Keratinocyte (primary cell): ENCODE results near the gene NR6A1. TPM values are rescaled to one million over a fixed set of nuclear protein-coding genes. Genes with fewer than 3 reads are reported as not detected.

Experiments used
- DNase-seq: peaks from one replicate; pipeline ENCODE4 v3.0.0-alpha.2; 2011; ENCODE audit warnings: low read depth, missing footprints, low spot score
- FAIRE-seq: peaks from 2 replicates; lab custom pipeline; 2011; peaks lifted over from hg19 to GRCh38; lab: Jason Lieb, UNC
- H2AFZ ChIP-seq: 2 replicates; pipeline ENCODE4 v1.6.0; 2012; ENCODE audit warnings: low read length, control low read depth, inconsistent platforms; ENCODE audit not compliant: control insufficient read depth
- H3K27ac ChIP-seq: 2 replicates; pipeline ENCODE4 v1.5.1; 2011; ENCODE audit warnings: low read length; ENCODE audit not compliant: control insufficient read depth, insufficient read depth
- H3K27me3 ChIP-seq: 3 replicates; pipeline ENCODE4 v1.6.0; 2011; ENCODE audit warnings: low read length; ENCODE audit not compliant: control insufficient read depth, insufficient read depth; ENCODE audit errors: extremely low read depth
- H3K36me3 ChIP-seq, 2 experiments: 2 replicates in 1 of 2; 3 replicates in 1 of 2; pipeline ENCODE4 v1.5.1; 2011; ENCODE audit warnings: low read length in 2 of 2, mild to moderate bottlenecking in 1 of 2; ENCODE audit not compliant: control insufficient read depth in 2 of 2, insufficient read depth in 2 of 2; ENCODE audit errors: extremely low read depth in 1 of 2
- H3K4me1 ChIP-seq: 3 replicates; pipeline ENCODE4 v1.5.1; 2011; ENCODE audit warnings: low read length; ENCODE audit not compliant: control insufficient read depth, insufficient read depth; ENCODE audit errors: extremely low read depth
- H3K4me2 ChIP-seq: 3 replicates; pipeline ENCODE4 v1.6.0; 2011; ENCODE audit warnings: low read depth, low read length; ENCODE audit not compliant: control insufficient read depth, insufficient read depth; ENCODE audit errors: extremely low read depth
- H3K4me3 ChIP-seq, 3 experiments: fragments of 200-600 bp in 1 of 3; sonication (generic) in 1 of 3; 2 replicates in 2 of 3; 3 replicates in 1 of 3; pipeline ENCODE4 v1.5.1; 2011 to 2016; ENCODE audit warnings: low read length in 3 of 3, mild to moderate bottlenecking in 3 of 3, control low read depth in 2 of 3, inconsistent platforms in 1 of 3, low read depth in 1 of 3, mixed read lengths in 1 of 3, mixed run types in 1 of 3, moderate library complexity in 1 of 3; ENCODE audit not compliant: control insufficient read depth in 2 of 3, insufficient read depth in 2 of 3; ENCODE audit errors: extremely low read depth in 1 of 3
- H3K79me2 ChIP-seq: 2 replicates; pipeline ENCODE4 v1.6.0; 2012; ENCODE audit warnings: low read length; ENCODE audit not compliant: control insufficient read depth, insufficient read depth
- H3K9ac ChIP-seq: 3 replicates; pipeline ENCODE4 v1.6.0; 2011; ENCODE audit warnings: low read length; ENCODE audit not compliant: control insufficient read depth, insufficient read depth; ENCODE audit errors: extremely low read depth
- H3K9me1 ChIP-seq: 3 replicates; pipeline ENCODE4 v1.6.0; 2011; ENCODE audit warnings: low read length; ENCODE audit not compliant: control insufficient read depth, insufficient read depth; ENCODE audit errors: extremely low read depth
- H3K9me3 ChIP-seq: 2 replicates; pipeline ENCODE4 v1.5.1; 2012; ENCODE audit warnings: low read depth, low read length; ENCODE audit not compliant: control insufficient read depth
- H4K20me1 ChIP-seq: 3 replicates; pipeline ENCODE4 v1.6.0; 2011; ENCODE audit warnings: low read length; ENCODE audit not compliant: control insufficient read depth, insufficient read depth; ENCODE audit errors: extremely low read depth
- EZH2 ChIP-seq: IDR thresholded peaks from one replicate; pipeline ENCODE4 v1.6.1; 2012; ENCODE audit warnings: inconsistent platforms, mild to moderate bottlenecking, low read length, moderate library complexity
- dilution Hi-C: fragments of 300-500 bp; cut with MboI; formaldehyde crosslinking; loops from one replicate; pipeline ENCODE4 v1.7.0; 2020; ENCODE audit warnings: low sequenced_read_pairs; ENCODE audit not compliant: extremely low pct_ligation_motif_present
- polyA plus RNA-seq, 5 experiments: library from polyadenylated mRNA; depleted of rRNA in 3 of 5; stranded (reverse) in 3 of 5; stranded (forward) in 1 of 5; unstranded in 1 of 5; fragments of >200 nt; gene quantifications; 1 replicate in 1 of 5; 2 replicates in 3 of 5; 3 replicates in 1 of 5; pipeline versions ENCODE4 v1.2.1 to v1.2.3, GENCODE V29; 2011 to 2012; ENCODE audit warnings: missing spikeins in 2 of 5, low read depth in 1 of 5, low replicate concordance in 1 of 5
- TF ChIP-seq, protein P1 (sequence below), 3 experiments: IDR thresholded peaks in 1 of 3; conservative IDR thresholded peaks in 1 of 3; optimal IDR thresholded peaks in 1 of 3; 2 replicates in 2 of 3; 3 replicates in 1 of 3; pipeline versions ENCODE3 to v1.5.1; 2011; ENCODE audit warnings: low read length in 3 of 3, mild to moderate bottlenecking in 3 of 3, moderate library complexity in 2 of 3, control low read depth in 1 of 3, inconsistent platforms in 1 of 3; ENCODE audit not compliant: insufficient read depth in 2 of 3; ENCODE audit errors: extremely low read depth in 1 of 3

The NR6A1 gene
- polyA plus RNA-seq, 1 donor (not counting 4 experiments of a cell fraction or from before 2014, with no cell fraction given): 1.8 TPM

DNA sequence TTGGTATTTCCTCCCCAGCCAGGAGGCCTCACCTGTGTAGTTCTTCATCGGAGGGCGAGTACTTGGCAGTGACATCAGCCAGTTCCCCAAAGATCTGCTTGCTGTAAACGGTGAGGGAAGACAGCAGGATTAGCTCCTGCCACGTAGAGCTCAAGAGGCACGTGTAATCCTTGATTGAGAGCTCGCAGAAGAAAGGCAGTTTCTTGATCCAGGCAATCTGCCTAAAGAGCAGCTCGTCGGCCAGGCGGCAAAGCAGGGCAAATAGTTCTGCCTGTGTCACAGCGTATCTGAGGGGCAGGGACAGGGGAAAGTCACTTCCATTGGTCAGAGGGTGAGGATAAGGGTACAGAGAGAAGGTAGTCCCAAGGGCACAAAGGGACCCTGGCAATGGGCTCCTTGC is 235.3 kb downstream of the NR6A1 start:
- DNase-seq: no peak
- Histone ChIP-seq H3K4me3 (no peak overlapping the region), H3K9ac (no peak overlapping the region), H3K9me1 (no peaks in the 10 kb centered on the region), H4K20me1 (no peaks in the 10 kb centered on the region), H3K9me3 (no peaks in the 10 kb centered on the region), H3K27ac (no peak overlapping the region), H3K79me2 (no peaks in the 10 kb centered on the region), H3K4me1 (peaks cover 5% of the 10 kb centered on the region), H2AFZ (no peak overlapping the region), H3K36me3 (no peaks in the 10 kb centered on the region), H3K4me2 (no peak overlapping the region), H3K27me3 (no peaks in the 10 kb centered on the region)
- no peak for TF ChIP-seq EZH2
- TF ChIP-seq, protein P1, sequence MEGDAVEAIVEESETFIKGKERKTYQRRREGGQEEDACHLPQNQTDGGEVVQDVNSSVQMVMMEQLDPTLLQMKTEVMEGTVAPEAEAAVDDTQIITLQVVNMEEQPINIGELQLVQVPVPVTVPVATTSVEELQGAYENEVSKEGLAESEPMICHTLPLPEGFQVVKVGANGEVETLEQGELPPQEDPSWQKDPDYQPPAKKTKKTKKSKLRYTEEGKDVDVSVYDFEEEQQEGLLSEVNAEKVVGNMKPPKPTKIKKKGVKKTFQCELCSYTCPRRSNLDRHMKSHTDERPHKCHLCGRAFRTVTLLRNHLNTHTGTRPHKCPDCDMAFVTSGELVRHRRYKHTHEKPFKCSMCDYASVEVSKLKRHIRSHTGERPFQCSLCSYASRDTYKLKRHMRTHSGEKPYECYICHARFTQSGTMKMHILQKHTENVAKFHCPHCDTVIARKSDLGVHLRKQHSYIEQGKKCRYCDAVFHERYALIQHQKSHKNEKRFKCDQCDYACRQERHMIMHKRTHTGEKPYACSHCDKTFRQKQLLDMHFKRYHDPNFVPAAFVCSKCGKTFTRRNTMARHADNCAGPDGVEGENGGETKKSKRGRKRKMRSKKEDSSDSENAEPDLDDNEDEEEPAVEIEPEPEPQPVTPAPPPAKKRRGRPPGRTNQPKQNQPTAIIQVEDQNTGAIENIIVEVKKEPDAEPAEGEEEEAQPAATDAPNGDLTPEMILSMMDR (optimal IDR thresholded peaks at IDR 0.05 in 1 of 3, IDR thresholded peaks at IDR 0.05 in 1 of 3, conservative IDR thresholded peaks at IDR 0.05 in 1 of 3; ENCODE audit: extremely low read depth in 1 of 3, insufficient read depth in 2 of 3, low read length in 3 of 3): no peak
- dilution Hi-C loops: loop anchor here (25.0 kb wide), 1 partner anchor 149 kb away; no protein-coding TSS in a partner anchor
- FAIRE-seq: no peak

DNA sequence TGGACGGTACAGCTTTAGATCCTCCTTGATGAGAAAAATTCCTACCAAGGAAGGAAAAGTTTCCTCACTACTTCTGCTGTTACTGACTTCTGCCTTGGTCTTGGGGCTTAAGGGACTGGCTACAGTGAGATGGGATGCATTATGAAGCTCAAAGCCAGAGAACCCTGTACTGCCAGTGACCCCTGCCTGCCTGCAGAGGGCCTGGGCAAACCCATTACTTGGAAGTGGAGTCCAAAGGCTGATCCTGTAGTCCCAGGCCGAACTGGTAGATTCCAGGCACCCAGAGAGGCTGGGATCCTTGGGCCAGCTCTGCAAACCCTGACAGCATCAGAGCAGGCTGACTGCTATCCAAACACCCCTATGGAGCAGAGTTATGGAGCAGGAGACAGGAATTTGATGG is 238.2 kb downstream of the NR6A1 start:
- Histone ChIP-seq H3K4me2 (no peak overlapping the region), H3K27ac (no peak overlapping the region), H3K27me3 (no peaks in the 10 kb centered on the region), H3K4me3 (no peak overlapping the region), H2AFZ (no peak overlapping the region), H3K9me1 (no peaks in the 10 kb centered on the region), H4K20me1 (no peaks in the 10 kb centered on the region), H3K79me2 (no peaks in the 10 kb centered on the region), H3K9ac (no peak overlapping the region), H3K36me3 (no peaks in the 10 kb centered on the region), H3K4me1 (no peaks in the 10 kb centered on the region), H3K9me3 (no peaks in the 10 kb centered on the region)
- no peak for FAIRE-seq
- dilution Hi-C loops: loop anchor here (25.0 kb wide), 1 partner anchor 146 kb away; no protein-coding TSS in a partner anchor
- no peak for DNase-seq
- TF ChIP-seq, protein P1 (optimal IDR thresholded peaks at IDR 0.05 in 1 of 3, IDR thresholded peaks at IDR 0.05 in 1 of 3, conservative IDR thresholded peaks at IDR 0.05 in 1 of 3; ENCODE audit: extremely low read depth in 1 of 3, insufficient read depth in 2 of 3, low read length in 3 of 3): no peak
- no peak for TF ChIP-seq EZH2
